ENCODE results near the gene MAGEF1.

Gene MAGEF1, protein sequence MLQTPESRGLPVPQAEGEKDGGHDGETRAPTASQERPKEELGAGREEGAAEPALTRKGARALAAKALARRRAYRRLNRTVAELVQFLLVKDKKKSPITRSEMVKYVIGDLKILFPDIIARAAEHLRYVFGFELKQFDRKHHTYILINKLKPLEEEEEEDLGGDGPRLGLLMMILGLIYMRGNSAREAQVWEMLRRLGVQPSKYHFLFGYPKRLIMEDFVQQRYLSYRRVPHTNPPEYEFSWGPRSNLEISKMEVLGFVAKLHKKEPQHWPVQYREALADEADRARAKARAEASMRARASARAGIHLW

DNA sequence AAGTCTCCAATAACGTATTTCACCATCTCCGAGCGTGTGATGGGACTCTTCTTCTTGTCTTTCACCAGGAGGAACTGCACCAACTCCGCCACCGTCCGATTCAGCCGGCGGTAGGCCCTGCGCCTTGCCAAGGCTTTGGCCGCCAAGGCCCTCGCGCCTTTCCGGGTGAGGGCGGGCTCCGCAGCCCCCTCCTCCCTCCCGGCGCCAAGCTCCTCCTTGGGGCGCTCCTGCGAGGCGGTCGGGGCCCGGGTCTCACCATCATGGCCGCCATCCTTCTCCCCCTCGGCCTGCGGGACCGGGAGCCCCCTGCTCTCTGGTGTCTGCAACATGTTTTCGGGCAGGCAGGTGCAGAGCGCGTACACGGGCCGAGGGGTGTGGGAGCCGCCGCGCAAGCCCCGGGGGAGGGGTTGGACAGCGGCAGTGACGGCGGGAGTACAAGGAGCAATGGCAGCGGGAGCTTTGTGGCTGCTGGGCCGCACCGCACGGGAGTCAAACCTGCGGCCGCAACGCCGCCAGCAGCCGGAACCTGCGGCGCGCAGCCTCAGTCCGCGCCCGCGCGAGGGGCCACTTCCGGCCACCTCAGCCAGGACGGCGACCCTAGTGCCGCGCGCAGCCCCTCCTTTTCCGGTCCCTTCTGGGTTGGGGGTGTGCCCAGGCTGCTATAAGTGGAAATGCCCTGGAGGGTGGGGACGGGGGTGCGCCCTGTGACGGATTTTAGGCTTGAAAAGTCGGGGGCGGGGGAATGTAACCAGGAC is at the start of gene MAGEF1:
Gene MAGEF1, minus strand, starts transcription at position 572 of the 755 bp plus-strand sequence. Its CDS starts 243 bp downstream, at position 329.
- DNase-seq: peak; percentile 27

DNA sequence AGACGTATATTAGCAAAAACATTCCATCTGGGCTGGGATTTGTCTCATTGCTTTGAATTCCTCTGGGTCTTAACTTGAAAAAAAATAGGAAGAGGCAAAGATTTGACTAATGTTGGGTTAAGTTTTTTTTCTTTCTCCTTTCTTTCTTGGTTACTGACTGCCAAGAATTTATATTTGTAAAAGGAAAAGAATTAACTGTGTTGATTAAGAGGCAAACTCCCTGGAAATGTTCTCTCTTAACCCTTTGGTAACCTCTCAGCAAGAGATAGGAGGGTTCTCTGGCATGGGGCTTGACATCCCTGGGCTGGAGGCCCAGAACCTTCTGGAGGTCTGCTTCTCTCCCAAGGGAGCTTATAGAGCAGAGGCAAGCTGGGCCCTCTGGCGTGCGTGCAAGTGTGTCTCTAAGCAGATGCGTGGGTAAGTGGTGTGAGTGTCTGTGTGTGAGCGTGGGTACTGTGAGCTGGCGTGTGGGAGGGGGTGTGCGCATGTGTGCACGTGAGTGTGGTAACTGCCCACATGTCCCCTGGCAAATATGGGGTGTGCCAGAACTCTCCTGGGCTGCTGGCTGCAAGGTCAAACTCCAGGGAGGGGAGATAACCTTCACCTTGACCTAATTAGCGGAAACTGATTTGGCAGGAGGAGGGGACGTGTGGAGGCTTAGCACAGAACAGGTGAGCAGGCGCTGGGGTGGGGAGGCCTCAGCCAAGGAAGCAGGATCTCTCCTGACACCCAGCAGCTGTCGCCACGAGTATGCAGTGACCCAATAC is 49.4 kb upstream of the MAGEF1 start:
- no peak for DNase-seq

DNA sequence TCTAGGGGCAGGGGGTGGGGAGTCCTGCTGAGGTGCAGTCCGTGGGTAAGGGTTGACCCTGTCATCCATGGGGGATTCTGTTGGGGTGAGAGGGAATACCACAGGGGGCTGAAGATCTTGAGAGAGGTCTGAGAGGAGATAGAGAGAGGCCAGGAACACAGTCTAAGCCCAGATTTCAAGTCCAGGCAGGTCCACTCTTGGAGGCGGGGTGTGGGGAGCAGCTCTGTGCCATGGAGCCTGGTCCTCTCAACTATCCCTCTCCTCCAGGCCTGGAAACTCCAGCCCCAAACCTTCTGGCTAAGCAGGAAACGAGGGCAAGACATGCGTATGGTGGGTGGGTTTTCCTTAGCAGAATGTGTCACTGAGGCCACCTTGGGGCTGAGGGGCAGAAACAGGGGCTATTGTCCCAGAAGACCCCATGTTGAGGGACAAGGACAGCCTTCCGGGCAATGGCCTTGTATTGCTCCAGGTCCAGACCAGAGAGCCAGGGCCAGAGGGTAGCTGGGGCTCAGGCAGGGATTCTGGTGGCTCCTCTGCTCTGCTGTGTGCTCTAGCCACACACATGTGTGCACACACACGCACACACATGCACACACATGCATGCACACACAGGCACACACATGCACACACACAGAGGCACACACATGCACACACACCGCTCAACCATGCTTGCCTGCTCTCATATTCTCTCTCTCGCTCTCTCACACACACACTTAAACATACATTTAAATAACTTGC is 48.6 kb upstream of the MAGEF1 start:
- no peak for DNase-seq

DNA sequence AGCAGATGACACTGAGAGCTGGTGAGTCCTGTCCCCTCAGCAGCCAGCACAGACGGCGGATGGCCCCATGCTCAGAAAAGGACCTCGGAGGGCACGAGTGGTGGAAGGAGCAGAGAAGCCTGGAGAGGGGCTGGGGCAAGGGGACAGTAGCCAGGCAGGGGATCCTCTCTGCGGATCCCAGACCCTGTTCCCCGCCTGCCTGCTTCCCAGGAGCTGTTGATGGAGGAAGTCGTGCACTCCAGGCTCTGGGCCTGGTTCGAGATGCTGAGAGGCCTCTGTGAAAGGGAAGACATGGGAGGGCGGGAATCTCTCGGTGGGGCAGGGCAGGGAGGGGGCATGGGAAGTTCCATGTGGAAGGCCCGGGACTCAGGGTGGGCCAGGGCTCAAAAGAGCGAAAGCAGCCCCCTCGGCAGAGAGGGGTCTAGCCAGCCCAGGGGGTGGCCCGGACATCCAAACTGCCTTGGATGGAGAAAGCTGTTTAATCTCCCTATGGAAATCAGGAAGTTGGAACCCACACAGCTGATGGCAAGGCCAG is 47.9 kb upstream of the MAGEF1 start:
- no peak for DNase-seq

DNA sequence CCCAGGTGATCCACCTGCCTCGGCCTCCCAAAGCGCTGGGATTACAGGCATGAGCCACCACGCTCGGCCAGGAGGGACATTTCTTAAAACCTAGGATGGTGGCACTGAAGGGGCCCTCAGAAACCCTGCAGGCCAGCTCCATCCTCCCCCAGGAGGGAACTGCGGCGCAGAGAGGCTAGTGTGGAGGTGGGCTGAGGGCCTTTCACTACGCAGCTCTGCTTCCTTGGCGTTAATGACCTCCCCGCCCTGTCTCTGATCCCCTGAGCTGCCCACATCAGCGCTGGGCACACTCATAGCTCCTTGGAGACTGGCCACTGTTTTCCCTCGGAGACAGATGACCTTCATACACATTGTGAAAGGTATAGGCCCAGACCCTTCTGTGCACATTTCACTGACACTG is 46.2 kb upstream of the MAGEF1 start:
- no peak for DNase-seq

DNA sequence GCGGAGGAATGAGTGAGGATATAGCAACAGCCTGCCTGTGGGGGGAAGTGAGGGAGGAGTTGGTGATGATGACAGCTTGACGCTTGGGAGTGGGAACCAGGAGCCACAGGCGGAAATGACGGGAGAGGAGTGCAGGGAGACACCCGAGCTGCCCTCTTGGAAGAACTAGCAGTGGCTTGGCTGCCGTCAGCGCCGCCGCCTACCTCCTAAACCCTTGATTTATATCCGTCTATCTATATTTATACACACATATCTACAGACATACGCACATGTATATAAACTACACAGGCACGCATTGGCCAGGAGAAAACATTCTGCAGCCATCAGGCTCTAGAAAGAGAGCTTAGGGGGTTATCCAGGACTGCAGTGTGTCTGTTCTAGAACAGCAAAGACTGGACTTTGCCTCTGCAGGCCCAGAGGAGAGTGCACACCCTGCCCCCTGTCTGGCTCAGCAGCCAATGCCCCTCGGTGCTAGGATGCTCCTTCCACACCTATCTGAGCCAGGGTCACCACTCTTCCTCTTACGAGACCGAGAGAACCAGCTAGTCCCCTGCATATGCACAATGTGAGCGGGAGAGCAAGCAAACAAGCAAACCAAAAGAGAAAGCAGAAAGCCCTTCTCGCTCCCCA is 45.3 kb upstream of the MAGEF1 start:
- DNase-seq: no peak

DNA sequence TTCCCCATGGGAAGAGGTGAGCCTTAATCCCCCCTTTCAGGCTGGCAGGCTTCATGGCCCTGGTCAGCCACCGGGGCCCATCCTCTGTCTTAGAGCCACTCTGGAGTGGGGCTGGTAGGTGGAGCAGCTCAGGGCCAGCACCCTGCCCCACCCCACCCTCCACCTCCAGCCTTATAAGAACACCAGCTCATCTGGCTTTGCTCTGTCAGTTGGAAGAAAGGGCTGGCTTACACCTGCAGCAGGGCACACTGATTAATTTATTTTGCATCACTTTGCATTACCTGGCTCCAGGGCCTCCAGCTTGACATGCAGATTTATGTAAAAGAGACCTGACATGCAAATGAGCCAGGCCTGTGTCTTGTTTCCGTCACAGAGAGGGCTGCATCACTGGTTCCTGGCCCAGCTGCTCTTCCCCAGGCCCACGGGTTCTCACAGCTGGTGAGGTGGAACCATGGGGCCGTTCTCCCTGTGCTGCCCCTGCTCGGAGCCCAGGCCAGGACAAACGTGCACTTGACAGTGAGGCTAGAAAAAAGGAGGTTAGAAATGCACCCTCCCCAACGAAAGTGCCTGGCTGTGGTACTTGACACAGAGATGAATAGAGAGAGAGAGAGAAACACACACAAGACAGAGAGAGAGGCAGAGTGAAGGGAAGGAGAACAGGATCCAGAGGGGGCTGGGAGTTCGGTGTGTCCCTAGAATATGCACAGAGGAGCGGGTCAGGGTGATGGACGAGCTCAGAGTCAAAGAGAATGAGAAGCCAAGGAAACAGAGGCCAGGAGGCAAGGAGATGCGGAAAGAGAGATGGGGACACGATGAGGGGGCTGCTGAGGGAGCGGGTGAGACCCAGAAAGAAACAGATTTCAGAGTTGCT is 44.5 kb upstream of the MAGEF1 start:
- DNase-seq: no peak

DNA sequence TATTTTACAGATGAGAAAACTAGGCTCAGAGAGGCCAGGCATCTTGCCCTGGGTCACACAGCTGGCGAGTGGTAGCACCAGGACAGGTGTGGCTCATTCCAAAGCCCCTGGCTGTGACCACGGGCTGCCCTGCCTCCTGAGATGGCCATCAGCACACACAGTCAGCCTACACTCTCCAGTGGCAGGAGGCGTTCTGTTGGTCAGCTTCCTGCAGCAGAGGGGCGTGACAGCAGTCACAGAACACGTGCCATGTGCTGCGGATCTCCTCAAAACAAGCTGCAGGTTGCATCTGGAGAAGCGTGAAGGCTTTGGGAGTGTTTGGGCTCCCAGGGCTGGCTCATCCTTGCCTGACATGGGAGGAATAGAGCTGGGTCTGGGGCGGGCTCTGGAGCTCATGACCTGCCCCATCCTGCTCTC is 43.5 kb upstream of the MAGEF1 start:
- DNase-seq: no peak

DNA sequence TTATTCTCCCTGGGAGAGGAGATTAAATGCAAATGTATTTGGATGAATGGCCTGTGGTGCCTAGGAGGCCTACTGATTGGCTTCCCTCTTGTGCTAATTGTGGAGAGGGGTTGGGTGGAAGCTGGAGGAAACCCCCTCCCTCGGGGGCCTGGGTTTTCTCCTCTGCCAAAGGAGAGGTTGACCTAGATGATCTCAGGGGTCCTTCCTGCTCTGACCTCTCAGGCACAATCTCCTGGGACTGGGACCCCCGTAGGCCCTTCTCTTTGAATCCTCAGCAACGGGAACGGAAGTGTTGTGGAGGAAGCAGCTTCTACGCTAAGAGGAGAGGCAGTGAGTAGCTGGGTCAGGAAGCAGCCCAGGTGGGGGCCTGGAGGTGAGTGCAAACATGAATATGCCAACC is 40.5 kb upstream of the MAGEF1 start:
- DNase-seq: no peak

DNA sequence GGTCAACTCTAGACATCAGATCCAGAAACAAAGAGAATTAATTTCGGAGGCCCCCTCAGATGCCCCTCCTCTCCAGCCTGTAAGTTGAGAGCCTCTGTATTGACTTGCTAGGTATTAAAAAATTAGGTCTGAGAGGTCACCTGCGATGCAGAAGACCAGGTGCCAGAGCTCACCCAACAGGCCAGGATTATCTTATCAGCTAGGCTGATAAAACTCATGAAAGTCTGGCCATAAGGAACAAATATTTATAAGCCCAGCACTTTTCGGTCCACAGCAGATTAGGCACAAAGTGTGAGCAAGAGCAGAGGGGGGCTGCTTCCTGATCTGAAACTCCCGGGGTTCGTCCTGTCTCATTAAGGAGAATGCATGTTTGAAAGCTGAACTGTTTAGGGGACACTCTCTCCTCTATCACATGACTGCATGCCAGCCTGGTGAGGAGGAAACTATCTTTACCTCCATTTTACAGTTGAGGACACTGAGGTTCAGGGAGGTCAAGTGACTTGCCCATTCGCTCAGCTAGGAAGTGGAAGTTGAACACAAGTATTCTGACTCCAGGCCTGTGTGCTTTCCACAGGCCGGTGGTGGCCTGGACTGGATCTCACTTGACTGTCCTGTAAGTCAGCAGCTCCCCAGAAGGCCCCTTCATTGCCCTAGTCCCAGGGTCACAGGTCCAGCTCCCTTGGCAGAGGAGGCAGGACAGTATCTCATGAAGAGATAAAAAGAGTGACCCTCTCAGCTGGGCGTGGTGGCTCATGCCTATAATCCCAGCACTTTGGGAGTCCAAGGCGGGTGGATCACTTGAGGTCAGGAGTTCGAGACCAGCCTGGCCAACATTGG is 39.6 kb upstream of the MAGEF1 start:
- no peak for DNase-seq

DNA sequence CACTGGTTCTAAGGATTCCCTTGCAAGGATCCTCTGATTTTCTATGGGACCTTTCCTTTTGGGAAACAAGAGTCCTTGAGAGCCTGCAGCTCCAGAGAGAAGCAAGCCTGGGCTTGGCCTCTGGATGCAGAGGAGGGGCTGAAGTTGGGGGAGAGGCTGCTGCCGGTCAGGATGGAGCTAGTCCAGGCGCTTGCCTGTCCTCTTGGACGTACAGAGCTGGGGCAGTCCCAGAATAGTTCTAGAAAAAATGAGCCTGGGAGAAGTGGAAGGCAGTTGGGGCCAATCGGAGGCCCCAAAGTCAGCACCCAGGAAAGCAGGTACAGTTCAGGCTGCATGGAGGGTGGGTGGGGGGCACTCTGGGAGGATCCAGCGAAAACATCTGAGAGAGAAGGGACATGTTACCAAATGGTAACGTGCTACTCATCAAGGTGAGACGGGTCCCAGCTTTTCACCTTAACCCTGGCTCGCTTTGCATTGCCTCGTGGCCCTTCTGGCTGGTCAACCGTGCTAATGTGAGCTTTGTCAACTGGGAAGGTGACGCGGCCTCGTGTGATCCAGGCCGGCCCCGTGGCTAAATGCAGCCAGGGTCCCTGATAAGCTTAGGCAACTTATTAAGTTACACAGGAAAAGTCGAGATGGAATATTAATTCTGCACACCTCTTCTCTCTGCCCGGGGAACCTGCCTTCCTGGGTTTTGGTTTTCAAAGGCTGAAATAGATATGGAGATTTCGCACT is 38.7 kb upstream of the MAGEF1 start:
- no peak for DNase-seq

DNA sequence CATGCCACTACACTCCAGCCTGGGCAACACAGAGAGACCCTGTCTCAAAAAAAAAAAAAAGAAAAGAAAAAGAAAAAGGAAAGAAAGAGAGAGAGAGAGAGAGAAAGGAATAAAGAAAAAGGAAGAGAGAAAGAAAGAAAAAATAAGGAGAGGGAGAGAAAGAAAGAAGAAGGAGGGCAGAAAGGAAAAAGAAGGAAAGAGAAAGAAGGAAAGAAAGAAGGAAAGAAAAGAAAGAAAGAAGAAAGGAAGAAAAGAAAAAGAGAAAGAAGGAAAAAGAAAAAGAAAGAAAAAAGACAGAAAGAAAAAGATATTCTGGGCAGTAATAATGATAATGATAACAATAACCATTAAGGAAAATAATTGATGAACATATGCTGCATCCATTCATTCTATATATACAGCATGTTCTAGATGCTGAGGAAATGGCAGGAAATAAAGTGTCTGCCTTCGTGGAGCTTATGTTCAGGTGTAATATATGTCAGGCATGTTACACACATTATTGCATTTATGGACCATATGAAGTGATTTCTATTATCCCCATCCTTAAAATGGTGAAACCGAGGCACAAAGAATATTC is 37.4 kb upstream of the MAGEF1 start:
- no peak for DNase-seq

DNA sequence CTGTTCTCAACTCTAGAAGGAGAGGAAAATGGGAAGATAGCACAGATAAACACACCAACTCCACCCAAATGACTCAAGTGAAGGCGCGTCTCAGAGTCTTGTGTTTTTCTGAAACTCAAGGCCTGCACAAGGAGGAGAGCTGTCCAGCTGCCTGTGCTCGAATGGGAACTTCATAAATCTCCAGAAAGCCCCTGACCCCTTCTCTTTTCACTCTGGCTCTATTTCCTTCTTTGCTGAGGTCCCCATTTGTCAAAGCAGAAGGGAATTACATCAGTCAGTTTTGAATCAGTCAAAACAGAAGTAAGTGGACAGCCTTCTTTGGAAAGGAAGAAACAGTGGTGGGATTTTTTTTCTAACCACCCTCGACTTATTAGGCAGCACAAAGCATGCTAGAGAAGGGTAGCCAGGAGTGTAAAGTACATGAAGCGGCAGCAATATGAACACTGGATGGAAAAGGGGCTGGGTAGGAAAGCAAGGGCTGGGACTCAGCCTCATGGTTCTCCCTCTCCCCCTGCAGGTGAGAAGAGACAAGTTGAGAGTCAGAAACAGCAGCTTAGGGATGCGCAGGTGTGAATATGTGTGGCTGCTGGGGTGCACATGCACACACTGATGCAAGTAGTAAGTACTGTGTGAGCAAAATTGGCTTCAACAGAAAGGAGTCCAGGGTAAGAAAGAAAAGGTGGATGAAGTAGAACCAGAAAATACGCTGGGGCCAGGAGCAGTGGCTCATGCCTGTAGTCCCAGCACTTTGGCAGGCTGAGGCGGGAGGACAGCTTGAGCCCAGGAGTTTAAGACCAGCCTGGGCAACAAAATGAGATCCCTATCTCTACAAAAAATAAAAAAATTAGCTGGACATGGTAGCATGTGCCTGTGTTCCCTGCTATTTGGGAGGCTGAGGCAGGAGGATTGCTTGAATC is 36.6 kb upstream of the MAGEF1 start:
- no peak for DNase-seq

DNA sequence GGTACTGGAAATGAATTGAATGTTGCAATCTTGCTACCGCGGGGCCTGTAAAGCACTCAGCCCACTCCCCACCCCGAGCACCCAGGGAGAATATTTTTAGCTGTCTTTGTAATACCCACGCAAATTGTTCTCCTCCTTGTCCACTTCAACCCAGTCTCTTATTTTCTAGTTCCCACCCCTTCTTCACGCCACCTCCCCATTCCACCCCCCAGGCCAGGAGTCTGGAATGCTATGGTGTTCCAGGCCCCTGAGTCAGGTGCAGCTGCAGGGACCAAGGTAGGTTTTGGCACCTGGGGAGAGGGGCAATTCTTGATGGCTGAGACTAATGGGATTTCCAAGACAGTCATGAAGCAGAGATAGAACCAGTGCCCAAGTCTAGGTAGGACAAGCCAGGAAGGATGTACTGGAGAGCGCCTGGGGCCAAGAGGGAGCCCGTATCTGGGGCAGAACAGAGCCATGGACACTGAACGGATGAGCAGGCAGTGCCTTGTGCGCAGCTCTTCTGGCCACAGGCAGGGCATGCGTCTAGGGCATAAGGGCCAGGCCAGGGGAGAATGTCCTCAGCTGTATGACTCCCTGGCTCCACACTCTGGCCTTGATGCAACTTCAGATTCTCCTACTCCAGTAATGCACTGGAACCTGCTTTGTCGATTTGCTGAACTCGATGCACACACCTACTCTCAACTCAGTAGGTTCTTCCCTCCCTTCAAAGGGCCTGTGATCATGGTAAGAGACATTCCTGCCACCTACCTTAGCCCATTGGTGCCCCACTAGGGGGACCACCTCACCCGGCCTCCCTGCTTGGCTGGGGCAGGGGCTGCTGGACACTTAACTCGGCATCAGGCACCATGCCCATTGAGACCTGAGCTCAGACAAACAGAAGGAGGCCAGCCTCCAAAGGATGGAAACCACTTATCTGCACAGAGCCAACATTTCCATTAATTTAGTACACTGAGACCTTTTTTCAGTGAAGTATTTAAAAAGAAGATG is 34.6 kb upstream of the MAGEF1 start:
- no peak for DNase-seq

DNA sequence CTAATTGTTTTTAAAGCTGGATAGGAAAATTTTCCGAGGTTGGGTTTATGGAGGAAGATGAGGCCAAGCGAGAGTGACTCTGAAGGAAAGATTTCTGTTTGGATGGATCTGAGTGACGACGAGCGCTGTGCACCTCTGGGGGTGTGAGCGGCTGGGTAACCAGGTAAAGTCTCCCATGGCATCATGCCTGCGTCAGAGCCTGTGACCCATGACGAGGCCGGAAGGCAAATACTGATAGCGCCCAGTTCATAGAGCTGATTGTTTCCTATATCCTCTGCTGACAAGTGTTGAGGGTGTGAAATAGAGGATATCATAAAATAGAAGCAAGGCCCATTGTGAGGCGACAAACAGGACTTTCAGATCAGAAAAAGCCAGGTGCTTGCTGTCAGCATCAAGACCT is 33.7 kb upstream of the MAGEF1 start:
- DNase-seq: no peak

DNA sequence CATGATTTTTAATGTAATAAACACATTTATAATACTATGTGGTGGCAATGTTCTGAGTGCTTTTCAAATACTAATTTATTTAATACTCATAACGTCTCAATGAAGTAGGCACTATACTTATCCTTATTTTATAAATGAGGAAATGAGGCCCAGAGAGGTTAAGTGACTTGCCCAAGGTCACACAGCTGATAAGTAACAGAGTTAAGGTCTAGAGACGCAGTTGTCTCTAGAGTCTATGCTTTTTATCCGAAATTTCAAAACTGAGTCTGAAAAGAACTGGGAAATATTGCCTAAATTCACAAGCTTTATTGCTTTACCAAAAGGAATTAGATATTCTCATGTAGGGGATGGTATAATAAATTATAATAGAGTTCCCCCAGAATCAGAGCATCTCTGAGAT is 31.4 kb upstream of the MAGEF1 start:
- no peak for DNase-seq

DNA sequence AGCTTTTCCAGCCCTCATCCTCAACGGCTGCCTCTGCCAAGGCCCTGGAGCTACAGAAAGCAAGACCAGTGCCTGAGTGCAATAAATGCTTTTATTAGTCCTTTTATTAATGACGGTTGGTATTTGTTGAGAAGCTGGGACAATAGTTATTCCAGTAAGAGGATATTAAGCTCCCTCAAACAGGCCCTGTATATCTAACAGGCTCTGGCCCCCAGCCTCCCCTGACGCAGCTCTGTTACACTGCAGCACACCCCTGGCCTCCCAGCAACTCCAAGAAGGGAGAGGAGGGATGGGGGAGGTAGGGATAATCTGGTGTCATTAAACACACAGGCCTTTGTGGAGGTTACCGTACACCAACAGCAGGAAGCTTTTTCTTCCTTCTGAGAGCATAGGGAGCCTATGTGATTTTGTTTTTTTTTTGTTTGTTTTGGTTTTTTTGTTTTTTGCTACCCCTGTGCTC is 30.8 kb upstream of the MAGEF1 start:
- no peak for DNase-seq

Data from activated T-cell treated with anti-CD3 and anti-CD28 coated beads for 4 hours (primary cell).